Stimulated activated naive CD4-positive, alpha-beta T cell treated with Interleukin-2 at 50 U/mL for 16 hours (primary cell): ENCODE results near the gene ANO1.

Experiments used
- DNase-seq: peaks from one replicate; lab custom pipeline; 2025; lab: John Stamatoyannopoulos, UW

The ANO1 gene

DNA sequence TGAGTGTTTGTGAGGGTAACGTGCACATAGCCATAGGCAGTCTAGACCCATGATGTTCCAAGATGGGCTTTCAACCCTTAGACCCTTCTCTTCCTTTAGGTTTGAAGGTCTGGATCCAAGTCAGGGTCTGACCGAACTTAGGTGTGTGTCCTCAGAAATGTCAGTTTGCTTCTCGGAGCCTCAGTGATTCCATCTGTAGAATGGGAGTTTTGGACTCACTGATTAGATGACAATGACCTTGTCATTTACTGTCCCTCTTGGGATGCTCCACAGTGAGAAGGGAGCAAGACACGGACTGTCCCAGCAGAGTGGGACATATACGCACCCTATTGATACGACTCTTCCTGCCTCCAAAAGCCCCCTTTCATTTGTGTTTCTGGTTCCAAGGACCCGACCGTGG, 37.7 kb downstream of the ANO1 start:
- DNase-seq = no peak

DNA sequence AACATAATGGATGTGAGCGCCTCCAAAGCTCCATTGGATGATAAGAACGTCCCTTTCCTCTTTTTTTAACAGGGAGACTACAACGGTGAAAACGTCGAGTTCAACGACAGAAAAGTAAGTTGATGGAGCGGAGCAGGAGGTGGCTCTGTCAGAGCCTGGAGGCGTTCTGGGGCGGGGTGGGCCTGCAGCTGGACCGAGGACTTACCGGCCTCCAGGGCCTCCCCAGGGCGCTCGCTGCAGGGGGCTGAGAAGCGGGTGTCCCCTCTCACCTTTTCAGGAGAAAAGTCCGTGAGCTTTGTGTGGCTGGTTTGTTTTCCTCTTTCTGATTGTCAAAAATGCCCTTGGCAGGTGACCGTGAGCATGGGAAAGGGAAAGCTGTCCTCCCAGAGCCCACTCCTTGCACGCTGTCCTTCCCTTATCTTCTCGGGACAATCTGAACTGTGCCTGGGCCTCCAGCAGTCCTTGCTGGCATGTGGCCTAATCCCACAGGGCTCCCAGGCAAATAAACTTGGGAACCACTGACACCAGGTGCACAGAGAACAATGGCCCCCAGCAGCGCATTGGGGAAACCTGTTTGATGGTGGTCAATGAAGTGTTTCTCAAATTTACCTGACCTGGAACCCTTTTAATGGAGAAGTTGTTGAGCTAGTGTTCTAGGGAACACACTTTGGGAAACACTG, 38.4 kb downstream of the ANO1 start:
- DNase-seq = no peak

DNA sequence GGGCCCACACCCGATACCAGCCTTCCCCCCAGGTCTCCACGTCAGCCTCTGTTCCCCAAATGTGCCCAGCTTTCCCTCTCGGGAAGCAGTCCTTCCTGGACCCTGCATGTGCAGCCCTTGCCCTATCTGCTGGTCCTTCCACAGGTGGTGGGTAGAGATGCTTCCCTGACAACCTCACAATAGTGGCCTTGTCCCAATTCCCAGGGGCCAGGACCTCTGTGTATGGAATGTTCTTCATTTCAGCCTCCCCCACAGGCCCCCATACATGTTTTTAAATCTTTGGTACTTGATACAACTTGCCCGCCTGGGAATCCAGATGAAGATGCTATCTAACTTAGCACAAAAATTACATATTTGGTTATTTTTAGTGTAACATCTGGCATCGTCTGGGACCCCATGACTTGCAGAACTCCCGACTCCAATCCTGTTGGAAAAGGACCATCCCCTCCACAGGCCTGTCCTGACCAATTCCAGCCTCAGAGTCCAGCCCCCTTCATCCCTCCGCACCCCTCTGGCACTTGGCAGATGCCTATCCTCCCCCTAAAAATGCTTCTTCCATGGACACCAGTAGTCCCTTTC, 39.5 kb downstream of the ANO1 start:
- DNase-seq = no peak

DNA sequence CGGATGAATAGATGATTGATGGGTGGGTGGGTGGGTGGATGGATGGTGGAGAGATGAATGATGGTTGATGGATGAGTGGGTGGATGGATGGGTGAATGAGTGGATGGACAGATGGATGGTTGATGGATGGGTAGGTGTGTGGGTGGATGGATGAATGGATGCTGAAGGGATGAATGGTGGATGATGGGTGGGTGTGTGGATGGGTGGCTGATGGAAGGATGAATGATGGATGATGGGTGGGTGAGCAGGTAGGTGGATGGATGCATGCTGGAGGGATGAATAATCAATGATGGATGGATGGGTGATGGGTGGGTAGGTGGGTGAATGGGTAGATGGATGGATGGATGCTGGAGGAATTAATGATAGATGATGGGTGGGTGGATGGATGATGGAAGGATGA, 40.5 kb downstream of the ANO1 start:
- DNase-seq = no peak

- DNase-seq = no peak
Measured at GRCh38 chr11:70119502-70119901, 41.4 kb downstream of the ANO1 start.

DNA sequence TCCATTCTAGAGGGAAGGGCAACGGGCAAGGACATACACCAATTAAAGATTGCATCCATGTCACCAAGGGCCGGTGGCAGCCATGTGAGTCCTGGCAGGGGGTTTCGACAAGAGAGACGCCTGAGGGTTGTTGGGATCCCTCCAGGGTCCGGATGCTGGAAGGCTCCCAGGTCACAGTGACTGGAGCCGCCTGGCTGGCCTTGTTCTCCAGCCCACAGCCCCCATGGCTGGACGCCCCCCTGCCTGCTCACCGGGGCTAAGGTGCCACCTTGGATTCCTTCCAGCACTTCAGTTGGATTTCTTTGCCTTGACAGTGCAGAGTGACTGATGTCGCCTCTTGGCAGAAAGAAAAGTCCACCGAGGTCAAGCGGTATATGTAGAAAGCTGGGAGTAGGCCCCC, 42.6 kb downstream of the ANO1 start:
- DNase-seq = no peak

DNA sequence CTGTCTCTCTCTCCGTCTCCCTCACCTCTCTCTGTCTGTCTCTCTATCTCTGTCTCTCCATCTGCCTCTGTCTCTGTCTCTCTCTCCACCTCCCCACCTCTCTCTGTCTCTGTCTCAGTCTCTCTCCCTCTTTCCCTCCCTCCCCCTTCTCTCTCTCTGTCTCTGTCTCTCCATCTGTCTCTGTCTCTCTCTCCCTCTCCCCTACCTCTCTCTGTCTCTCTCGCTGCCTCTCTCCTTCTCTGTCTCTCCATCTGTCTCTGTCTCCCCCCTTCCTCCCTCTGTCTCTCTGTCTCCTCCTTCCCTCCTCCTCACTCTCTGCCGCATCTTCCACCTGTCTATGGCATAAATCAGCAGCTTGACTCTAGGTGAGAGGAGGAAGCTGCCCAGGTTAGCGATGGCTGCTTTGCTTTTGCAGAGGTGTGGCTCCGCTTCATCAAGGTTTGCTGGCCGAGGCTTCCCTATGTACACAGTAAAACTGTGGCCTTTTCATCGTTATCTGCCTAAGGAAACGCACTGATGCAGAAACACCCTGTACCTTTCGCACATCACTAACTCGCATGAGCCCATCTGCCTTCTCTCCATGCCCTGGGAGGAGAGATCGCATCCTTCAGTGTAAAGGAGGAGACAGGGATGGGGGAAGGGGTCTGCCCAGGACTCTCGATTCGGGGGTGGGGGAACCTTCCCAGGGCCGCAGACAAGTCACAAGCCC, 44.5 kb downstream of the ANO1 start:
- no peak for DNase-seq

DNA sequence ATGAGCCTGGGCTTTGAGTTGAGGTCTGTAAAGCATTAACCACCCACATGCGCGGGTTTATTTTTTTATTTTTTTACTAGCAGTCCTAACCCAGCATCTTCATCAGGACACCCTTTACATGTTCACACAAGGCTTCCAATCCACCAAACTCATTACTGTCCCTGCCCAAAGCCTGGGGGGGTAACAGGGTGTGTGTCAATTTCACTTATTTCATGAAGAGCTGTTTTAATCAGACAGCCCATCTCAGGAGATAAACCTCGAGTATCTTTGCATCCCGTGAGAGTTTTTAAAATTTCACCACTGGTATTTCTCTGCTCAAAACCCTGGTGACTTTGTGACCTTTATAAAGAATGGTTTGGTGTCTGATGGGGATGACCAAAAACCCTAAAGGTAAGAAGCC, 45.6 kb downstream of the ANO1 start:
- no peak for DNase-seq

- DNase-seq = no peak
Measured at GRCh38 chr11:70124321-70125000, 46.3 kb downstream of the ANO1 start.

- DNase-seq = no peak
Measured at GRCh38 chr11:70126494-70126893, 48.4 kb downstream of the ANO1 start.

DNA sequence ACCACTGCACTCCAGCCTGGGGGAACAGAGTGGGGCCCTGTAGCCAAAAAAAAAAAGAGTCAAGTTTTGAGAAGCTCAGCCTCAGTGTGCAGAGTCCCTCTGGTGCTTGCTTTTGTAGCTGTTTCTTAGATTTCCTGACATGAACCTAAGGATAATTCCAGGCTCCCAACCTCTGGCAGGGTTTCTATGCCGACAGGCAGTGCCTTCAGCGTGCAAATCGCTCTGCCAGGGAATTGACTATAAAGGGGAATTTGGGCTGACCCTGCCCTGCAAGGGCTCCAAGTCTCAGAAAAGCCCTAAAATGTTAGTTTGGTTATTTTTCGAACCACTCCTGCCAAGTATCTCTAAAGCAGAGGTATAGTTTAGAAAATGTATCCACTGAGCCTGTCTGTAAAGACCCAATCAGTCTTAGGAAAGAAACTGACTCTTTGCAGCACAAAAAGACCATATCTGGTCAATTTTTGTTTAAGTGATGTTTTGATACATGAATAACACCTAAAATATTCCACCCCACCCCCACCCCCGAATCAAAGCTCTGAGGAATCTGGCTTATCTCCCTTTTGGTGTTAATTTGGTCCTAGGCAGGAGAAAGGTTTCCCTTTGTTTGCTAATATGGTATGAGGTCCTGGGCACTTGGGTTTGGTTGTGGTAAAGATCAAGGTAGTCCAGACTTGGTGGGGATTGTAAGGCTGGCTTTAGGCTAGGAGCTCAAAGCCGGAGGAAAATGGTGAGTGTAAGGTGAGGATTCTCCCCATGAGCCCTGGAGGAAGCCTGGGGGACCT, 49.7 kb downstream of the ANO1 start:
- no peak for DNase-seq

GRCh38 chr11:70128435-70128906, 50.4 kb downstream of the ANO1 start:
- DNase-seq = no peak

DNA sequence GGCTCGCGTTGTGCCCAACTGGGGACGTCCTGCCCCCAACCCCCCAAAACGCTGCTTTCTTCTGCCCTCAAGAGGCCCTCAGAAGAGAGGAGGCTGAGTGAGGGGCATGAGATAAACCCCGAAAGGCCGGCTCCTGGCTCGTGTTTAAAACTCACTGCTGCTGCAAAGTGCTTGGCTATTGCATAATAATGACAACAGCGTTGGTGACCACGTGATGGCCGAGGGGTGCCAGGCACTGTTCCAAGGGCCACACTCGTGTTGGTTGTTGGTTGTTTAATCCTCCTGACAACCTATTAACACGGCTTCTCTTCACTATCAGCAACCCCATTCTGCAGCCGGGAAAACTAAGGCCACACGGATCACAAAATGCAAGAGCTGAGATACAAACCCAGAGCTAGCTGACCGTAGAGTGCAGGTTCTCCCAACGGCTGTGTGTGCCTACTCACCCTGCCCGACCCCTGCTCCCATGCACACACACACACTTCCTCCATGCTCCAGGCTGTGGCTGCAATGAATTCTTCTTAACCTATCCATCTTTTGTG, 51.0 kb downstream of the ANO1 start:
- DNase-seq = no peak

DNA sequence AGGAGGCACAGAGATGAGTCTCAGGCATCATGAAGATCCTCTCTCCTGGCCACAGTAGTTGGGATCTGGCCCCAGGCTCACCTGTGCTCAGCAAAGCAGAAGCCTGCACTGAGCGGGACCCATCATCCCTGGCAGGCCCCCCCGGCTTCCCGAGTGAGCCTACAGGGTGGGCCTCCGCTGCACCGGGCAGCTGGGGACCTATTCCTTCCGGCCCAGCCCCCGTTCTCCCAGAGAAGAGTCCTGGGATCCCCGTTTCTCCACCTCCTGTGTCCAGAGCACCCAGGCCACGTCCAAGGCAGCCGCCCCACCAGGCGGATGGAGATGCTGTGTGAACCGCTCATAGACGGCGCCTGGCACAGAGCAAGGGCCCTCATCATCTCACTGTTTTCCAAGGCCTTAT, 52.5 kb downstream of the ANO1 start:
- DNase-seq = no peak

DNA sequence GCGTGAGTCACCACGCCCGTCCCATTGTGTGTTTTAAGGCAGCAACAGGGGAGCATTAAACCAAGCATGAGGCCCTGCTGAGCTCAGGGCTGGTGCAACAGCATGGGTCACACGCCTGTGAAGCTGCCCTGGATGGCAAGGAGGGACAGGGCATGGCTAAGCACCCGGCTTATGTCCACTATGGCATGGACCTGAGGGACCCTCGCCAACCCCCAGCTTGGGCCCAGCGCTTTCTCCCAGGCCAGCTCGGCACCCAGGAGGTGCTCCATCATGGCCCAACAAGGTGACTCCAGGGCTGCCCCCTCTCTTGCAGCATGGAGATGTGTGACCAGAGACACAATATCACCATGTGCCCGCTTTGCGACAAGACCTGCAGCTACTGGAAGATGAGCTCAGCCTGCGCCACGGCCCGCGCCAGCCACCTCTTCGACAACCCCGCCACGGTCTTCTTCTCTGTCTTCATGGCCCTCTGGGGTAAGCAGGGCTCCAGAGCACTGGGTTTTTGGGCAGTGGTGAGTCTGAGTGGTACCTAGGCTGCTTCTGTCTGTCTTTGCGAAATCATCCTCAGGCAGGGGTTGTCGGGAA, 53.6 kb downstream of the ANO1 start:
- no peak for DNase-seq

GRCh38 chr11:70132641-70133040, 54.5 kb downstream of the ANO1 start:
- no peak for DNase-seq

DNA sequence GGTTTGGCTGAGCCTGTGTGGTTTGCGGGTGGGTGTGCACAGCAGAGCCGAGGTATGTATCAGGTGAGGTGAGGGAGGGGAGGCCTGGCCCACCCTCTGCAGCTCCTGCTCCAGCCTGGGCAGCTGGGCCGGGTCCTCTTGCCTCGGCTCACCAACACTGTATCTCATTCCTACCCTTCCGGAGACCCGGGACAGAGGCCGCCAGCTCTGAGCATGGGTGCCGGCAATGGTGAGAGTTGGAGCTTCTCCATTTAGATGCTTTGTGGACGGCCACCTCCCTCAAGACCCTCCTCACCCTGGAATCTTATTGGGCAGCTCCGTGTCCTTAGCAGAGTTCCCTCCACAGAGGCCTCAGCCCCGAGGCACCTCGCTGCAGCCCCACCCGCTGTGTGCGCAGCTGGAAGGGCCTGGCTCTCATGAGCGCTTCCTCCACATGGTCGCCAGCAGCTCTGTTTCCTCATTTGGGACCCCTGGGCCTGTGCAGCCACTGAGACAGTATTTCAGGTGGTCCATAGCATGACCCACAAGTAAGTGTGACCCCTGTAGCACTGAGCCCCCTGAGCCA, 55.7 kb downstream of the ANO1 start:
- no peak for DNase-seq

DNA sequence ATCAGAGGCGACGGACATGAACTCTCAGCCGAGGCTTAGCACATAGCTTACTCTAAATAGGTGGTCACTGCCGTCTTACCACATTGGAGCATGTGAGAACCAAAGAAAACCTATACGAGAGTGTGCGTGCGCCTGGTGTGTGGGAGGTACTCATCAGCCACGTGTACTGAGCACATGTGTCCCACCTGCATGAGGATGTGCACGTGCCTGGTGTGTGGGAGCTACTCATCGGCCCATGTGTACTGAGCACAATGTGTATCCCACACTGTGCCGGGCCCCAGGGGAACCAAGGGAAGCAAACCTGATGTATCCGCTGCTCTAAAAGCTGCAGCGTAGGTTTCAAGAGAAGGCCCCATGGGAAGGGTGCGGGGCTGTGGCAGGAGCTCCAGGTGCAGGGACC, 56.4 kb downstream of the ANO1 start:
- DNase-seq = no peak

- no peak for DNase-seq
Measured at GRCh38 chr11:70135142-70135541, 57.0 kb downstream of the ANO1 start.

- no peak for DNase-seq
Measured at GRCh38 chr11:70135625-70136059, 57.5 kb downstream of the ANO1 start.

DNA sequence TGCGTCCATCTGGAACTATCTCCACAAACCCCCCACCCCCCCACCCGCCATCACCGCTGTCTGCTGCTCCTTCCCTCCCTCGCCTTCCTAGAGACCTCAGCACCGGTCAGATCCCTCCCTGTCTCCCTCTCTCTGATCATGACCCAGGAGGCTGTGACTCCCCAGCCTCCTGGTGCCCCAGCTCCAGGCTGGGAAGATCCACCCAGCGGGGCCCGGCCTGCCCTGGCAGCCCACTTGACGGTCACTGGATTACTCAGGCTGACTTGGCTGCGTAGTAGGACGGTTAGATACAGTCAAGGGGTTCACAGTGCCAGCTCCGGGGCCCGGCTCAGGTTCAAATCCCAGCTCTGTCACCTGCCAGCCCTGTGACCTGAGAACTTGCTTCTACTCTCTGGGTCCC, 59.3 kb downstream of the ANO1 start:
- no peak for DNase-seq
